GM12892 (cell line): ENCODE measurements around the gene CASKIN1.

ENCODE experiments used
- POLR2A ChIP-seq: IDR thresholded peaks from 2 replicates; pipeline ENCODE4 v1.6.1; 2011; ENCODE audit warnings: low read depth, low read length, control low read depth
- POLR2AphosphoS5 ChIP-seq: IDR thresholded peaks from 2 replicates; pipeline ENCODE4 v1.6.1; 2011; ENCODE audit warnings: low read depth, low read length, control low read depth
- TAF1 ChIP-seq: IDR thresholded peaks from 2 replicates; pipeline ENCODE4 v1.6.1; 2011; ENCODE audit warnings: low read depth, mild to moderate bottlenecking, control low read depth, low read length, borderline replicate concordance

DNA sequence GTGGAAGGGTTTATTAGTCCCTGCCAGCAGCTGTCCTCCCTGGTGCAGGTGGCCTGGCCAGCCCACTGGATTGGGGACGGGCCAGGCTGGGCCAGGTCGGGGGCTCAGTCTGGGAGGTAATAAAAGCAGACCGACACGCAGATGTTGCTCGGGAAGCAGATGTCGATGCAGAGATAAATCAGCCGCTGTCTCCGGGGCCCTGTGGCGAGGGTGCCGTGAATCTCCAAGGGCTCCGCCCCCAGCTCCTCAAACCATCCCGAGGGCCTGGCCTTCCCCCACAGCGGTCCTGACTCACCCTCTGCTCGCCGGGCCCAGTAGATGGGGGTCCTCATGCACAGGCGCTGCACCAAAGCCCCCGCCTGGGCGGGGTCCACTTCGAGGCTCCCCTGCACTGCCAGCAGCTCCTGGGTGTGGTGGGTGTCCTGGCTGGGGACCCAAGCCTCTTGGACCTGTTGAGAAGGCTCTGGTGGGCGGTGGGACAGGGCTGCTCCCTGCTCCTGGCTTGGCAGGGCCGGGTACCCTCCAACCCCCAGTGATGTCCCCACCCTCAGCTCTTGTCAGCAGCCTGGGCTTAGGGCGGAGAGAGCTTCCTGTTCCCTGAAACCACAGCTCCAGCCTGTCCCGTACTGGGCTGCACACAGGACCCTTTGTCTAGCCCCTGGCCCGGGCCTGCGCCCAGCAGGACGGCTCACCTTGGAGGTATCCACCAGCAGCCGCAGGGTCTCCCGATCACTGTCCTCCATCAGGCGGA, 13.0 kb upstream of the CASKIN1 start:
- TF ChIP-seq POLR2A (no peak), POLR2AphosphoS5 (no peak), TAF1 (no peak)
